Measurements from ENCODE around the gene TAAR8.

The TAAR8 gene

GRCh38 chr6:132512638-132513632, 39.5 kb upstream of the TAAR8 start, which contains the start of gene STX7 (continued):
- TF ChIP-seq GLIS2 (tag by site-specific recombination; IDR thresholded peaks at IDR 0.05) (peak; percentile 54; the same call in 1 of the 2 replicates), PRDM2 (tag by site-specific recombination; IDR thresholded peaks at IDR 0.05; ENCODE audit: borderline replicate concordance) (no peak), ZNF488 (tag by site-specific recombination; IDR thresholded peaks at IDR 0.05) (no peak), ZNF660 (tag by site-specific recombination; IDR thresholded peaks at IDR 0.05) (peak; percentile 59; the same call in 1 of the 2 replicates), ZNF175 (tag by site-specific recombination; IDR thresholded peaks at IDR 0.05) (no peak), SCRT2 (tag by site-specific recombination; IDR thresholded peaks at IDR 0.05) (no peak), ZBTB17 (tag by site-specific recombination; IDR thresholded peaks at IDR 0.05) (peak; percentile 66), YY1 (tag by site-specific recombination; IDR thresholded peaks at IDR 0.05) (peak; percentile 42; the same call in 1 of the 2 replicates), ZBTB20 (tag by site-specific recombination; IDR thresholded peaks at IDR 0.05) (peak; percentile 96), ZBTB6 (tag by site-specific recombination; IDR thresholded peaks at IDR 0.05) (peak; percentile 77), TRIM28 (IDR thresholded peaks at IDR 0.05; ENCODE audit: borderline replicate concordance, low read length) (0 out of 2 replicates have a peak, but pooled peaks have one; percentile 26), ZNF416 (tag by site-specific recombination; IDR thresholded peaks at IDR 0.05) (no peak), HIC1 (tag by site-specific recombination; IDR thresholded peaks at IDR 0.05) (no peak), ZSCAN30 (tag by site-specific recombination; IDR thresholded peaks at IDR 0.05) (peak; percentile 75), ZNF561 (tag by site-specific recombination; IDR thresholded peaks at IDR 0.05; ENCODE audit: borderline replicate concordance) (peak; percentile 93; the same call in 1 of the 2 replicates), YY2 (tag by site-specific recombination; IDR thresholded peaks at IDR 0.05) (no peak), ZNF596 (tag by site-specific recombination; IDR thresholded peaks at IDR 0.05) (0 out of 2 replicates have a peak, but pooled peaks have one; percentile 29), ZNF580 (tag by site-specific recombination; IDR thresholded peaks at IDR 0.05) (0 out of 2 replicates have a peak, but pooled peaks have one; percentile 24), BCL11B (tag by site-specific recombination; IDR thresholded peaks at IDR 0.05; ENCODE audit: low read depth) (no peak), PBX3 (CRISPR knock-in tag; IDR thresholded peaks at IDR 0.05) (peak; percentile 97), ZBTB21 (tag by site-specific recombination; IDR thresholded peaks at IDR 0.05) (no peak), ZNF626 (tag by site-specific recombination; IDR thresholded peaks at IDR 0.05) (no peak), ZNF558 (tag by site-specific recombination; IDR thresholded peaks at IDR 0.05) (no peak), ZNF76 (tag by site-specific recombination; IDR thresholded peaks at IDR 0.05; ENCODE audit: borderline replicate concordance, low read depth) (peak; percentile 46; the same call in 1 of the 2 replicates)

Measured in HEK293 (cell line).